ENCODE results near the gene PCDHA11. TPM values are rescaled to one million over a fixed set of nuclear protein-coding genes. Genes with fewer than 3 reads are reported as not detected.

Gene PCDHA11, protein sequence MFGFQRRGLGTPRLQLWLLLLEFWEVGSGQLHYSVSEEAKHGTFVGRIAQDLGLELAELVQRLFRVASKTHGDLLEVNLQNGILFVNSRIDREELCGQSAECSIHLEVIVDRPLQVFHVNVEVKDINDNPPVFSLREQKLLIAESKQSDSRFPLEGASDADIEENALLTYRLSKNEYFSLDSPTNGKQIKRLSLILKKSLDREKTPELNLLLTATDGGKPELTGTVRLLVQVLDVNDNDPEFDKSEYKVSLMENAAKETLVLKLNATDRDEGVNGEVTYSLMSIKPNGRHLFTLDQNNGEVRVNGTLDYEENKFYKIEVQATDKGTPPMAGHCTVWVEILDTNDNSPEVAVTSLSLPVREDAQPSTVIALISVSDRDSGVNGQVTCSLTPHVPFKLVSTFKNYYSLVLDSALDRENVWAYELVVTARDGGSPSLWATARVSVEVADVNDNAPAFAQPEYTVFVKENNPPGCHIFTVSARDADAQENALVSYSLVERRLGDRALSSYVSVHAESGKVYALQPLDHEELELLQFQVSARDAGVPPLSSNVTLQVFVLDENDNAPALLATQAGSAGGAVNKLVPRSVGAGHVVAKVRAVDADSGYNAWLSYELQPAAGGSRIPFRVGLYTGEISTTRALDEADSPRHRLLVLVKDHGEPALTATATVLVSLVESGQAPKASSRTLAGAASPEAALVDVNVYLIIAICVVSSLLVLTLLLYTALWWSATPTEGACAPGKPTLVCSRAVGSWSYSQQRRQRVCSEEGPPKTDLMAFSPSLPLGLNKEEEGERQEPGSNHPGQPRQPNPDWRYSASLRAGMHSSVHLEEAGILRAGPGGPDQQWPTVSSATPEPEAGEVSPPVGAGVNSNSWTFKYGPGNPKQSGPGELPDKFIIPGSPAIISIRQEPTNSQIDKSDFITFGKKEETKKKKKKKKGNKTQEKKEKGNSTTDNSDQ
- total RNA-seq, result 10 to 100 TPM in 1 of 2 donors, 1 to 10 TPM in 1; 4.7 to 11.7 TPM
- polyA plus RNA-seq (2013, experiment 1 of 2), result 8.0 TPM
- polyA plus RNA-seq (2013, experiment 2 of 2), result 8.8 TPM
- long read RNA-seq, experiment 1, result 0 reads
- long read RNA-seq, experiment 2, full-length matches to known transcripts, result 2 of 2 reads
- long read RNA-seq, experiment 2, partial matches to known transcripts, result 0 of 2 reads
- long read RNA-seq, experiment 2, other reads (novel, unspliced or antisense), result 0 of 2 reads
- long read RNA-seq, experiment 3, full-length matches to known transcripts, result 7 of 15 reads
- long read RNA-seq, experiment 3, partial matches to known transcripts, result 0 of 15 reads
- long read RNA-seq, experiment 3, other reads (novel, unspliced or antisense), result 8 of 15 reads
- long read RNA-seq, experiment 4, result 0 reads

DNA sequence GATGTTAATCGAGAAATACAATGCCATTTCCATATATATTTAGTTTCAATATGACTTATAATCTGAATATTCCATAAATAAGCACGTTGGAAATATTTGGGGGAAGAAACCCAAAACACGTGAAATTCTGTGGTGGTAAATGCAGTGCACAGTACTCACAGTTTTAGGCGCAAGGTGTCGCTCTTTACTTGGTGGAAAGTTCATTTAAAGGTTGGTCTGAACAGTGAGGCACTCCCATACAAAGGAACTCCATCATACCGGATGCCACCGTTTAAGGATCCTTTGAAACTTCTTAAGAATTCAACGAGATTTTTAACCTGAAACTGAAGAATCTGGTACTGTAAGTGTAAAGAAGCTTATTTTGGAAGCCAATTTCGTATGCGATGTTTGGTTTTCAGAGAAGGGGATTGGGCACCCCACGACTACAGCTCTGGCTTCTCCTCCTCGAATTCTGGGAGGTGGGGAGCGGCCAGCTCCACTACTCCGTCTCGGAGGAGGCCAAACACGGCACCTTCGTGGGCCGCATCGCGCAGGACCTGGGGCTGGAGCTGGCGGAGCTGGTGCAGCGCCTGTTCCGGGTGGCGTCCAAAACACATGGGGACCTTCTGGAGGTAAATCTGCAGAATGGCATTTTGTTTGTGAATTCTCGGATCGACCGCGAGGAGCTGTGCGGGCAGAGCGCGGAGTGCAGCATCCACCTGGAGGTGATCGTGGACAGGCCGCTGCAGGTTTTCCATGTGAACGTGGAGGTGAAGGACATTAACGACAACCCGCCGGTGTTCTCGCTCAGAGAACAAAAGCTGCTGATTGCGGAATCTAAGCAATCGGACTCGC, at the start of gene PCDHA11:
PCDHA11 (plus strand) TSS at position 237 of the 834 bp plus-strand sequence; CDS start at position 384, 147 bp downstream.
- peaks cover 6% of the 10 kb centered on the region for H3K36me3 ChIP-seq (ENCODE audit: control insufficient read depth, insufficient read depth, low read length)
- Mint-ChIP-seq H3K4me1 (no peaks in the 10 kb centered on the region), H3K27me3 (ENCODE audit: insufficient read depth) (no peaks in the 10 kb centered on the region), H3K27ac (peak within 1 kb of the TSS; percentile 95), H3K36me3 (ENCODE audit: low read depth) (peaks cover 30% of the 10 kb centered on the region), H3K9me3 (peaks cover 17% of the 10 kb centered on the region), H3K4me3 (peak within 1 kb of the TSS; percentile 88)
- H3K27me3 ChIP-seq (ENCODE audit: control insufficient read depth, insufficient read depth, low read length, poor library complexity, severe bottlenecking), result no peaks in the 10 kb centered on the region
- peak within 1 kb of the TSS; percentile 60 for H3K27ac ChIP-seq (ENCODE audit: low read depth, low read length)
- no peaks in the 10 kb centered on the region for H3K4me1 ChIP-seq (ENCODE audit: control insufficient read depth, insufficient read depth, low read length)
- TF ChIP-seq, protein P1, sequence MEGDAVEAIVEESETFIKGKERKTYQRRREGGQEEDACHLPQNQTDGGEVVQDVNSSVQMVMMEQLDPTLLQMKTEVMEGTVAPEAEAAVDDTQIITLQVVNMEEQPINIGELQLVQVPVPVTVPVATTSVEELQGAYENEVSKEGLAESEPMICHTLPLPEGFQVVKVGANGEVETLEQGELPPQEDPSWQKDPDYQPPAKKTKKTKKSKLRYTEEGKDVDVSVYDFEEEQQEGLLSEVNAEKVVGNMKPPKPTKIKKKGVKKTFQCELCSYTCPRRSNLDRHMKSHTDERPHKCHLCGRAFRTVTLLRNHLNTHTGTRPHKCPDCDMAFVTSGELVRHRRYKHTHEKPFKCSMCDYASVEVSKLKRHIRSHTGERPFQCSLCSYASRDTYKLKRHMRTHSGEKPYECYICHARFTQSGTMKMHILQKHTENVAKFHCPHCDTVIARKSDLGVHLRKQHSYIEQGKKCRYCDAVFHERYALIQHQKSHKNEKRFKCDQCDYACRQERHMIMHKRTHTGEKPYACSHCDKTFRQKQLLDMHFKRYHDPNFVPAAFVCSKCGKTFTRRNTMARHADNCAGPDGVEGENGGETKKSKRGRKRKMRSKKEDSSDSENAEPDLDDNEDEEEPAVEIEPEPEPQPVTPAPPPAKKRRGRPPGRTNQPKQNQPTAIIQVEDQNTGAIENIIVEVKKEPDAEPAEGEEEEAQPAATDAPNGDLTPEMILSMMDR (conservative IDR thresholded peaks at IDR 0.05), result peak; percentile 80
- peak within 1 kb of the TSS; percentile 81 for H3K9ac ChIP-seq (ENCODE audit: extremely low read depth, low read length, poor library complexity, severe bottlenecking)
- WGBS, 2 experiments (ENCODE audit: insufficient coverage in 1 of 2, insufficient read length in 1 of 2), result 18 to 36% methylated on average over 13 to 40 of the region's 41 CpGs
- peak within 1 kb of the TSS; percentile 98 for H3K4me3 ChIP-seq (ENCODE audit: low read length)
- DNase-seq, result peak; percentile 79
- peaks cover 5% of the 10 kb centered on the region for H3K9me3 ChIP-seq (ENCODE audit: control insufficient read depth, low read length)

DNA sequence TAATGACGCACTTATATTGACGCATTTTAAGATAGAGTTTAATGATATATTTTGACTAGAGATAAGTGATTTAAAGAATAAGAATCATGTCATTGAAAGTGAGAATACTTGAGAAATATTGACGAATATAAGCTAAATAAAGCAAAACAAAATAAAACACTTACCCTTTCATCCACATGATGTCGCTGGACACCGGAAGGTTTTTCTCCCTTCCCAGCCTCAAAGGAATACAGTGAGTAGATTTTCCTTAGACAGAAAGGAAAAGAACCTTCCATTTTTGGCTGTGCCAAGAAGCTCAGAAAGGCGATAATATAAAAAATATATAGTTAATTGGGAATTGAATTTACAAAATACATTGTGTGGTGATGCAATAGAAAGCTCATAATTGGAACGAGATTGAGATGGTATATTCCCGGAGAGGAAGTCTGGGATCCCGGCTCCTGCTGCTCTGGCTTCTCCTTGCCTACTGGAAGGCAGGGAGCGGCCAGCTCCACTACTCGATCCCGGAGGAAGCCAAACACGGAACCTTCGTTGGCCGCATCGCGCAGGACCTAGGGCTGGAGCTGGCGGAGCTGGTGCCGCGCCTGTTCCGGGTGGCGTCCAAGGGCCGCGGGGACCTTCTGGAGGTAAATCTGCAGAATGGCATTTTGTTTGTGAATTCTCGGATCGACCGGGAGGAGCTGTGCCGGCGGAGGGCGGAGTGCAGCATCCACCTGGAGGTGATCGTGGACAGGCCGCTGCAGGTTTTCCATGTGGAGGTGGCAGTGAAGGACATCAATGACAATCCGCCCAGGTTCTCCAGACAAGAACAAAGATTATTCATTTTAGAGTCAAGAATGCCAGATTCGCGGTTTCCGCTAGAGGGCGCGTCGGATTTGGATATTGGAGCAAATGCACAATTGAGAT, 47.1 kb upstream of the PCDHA11 start, which contains the start of gene PCDHA5:
PCDHA5 (plus strand) TSS at position 239 of the 906 bp plus-strand sequence.
- no peaks in the 10 kb centered on the region for H3K36me3 ChIP-seq (ENCODE audit: control insufficient read depth, insufficient read depth, low read length)
- Mint-ChIP-seq H3K27ac (no peak within 1 kb of the TSS), H3K4me3 (peak within 1 kb of the TSS; percentile 45), H3K4me1 (peaks cover 4% of the 10 kb centered on the region), H3K9me3 (peaks cover 2% of the 10 kb centered on the region), H3K36me3 (ENCODE audit: low read depth) (peaks cover 21% of the 10 kb centered on the region), H3K27me3 (ENCODE audit: insufficient read depth) (no peaks in the 10 kb centered on the region)
- 89 to 92% methylated on average over 31 to 39 of the region's 39 CpGs for WGBS, 2 experiments (ENCODE audit: insufficient coverage in 1 of 2, insufficient read length in 1 of 2)
- TF ChIP-seq, protein P1 (conservative IDR thresholded peaks at IDR 0.05), result peak; percentile 55
- H3K9me3 ChIP-seq (ENCODE audit: control insufficient read depth, low read length), result no peaks in the 10 kb centered on the region
- H3K27ac ChIP-seq (ENCODE audit: low read depth, low read length), result no peak within 1 kb of the TSS
- no peaks in the 10 kb centered on the region for H3K4me1 ChIP-seq (ENCODE audit: control insufficient read depth, insufficient read depth, low read length)
- no peak within 1 kb of the TSS for H3K9ac ChIP-seq (ENCODE audit: extremely low read depth, low read length, poor library complexity, severe bottlenecking)
- no peaks in the 10 kb centered on the region for H3K27me3 ChIP-seq (ENCODE audit: control insufficient read depth, insufficient read depth, low read length, poor library complexity, severe bottlenecking)
- H3K4me3 ChIP-seq (ENCODE audit: low read length), result no peak within 1 kb of the TSS
- DNase-seq, result peak; percentile 50

Data from endodermal cell (in vitro differentiated cells).